ENCODE data around the gene VPS52. TPM values are rescaled to one million over a fixed set of nuclear protein-coding genes. Genes with fewer than 3 reads are reported as not detected.
"Not testable (repeated sequence)": the region's sequence is repeated elsewhere in the genome, so short reads cannot be mapped to it uniquely, and the experiment has no call there.

Gene VPS52
- total RNA-seq, 1 donor from 2014 or later: 36.0 TPM

GRCh38 chr6:33277663-33278391, 6.2 kb upstream of the VPS52 start:
- H3K4me3 Mint-ChIP-seq (ENCODE audit: unreplicated experiment): peak overlapping the region; percentile 78
- H3K9me3 Mint-ChIP-seq (ENCODE audit: low read depth): no peaks in the 10 kb centered on the region
- DNase-seq (ENCODE audit: low spot score): peak; percentile 91
- H3K27ac Mint-ChIP-seq (ENCODE audit: unreplicated experiment): peak overlapping the region; percentile 83
- peaks cover 20% of the 10 kb centered on the region for H3K36me3 Mint-ChIP-seq (ENCODE audit: low read depth)
- H3K27me3 Mint-ChIP-seq (ENCODE audit: low read depth): no peaks in the 10 kb centered on the region
- H3K4me1 Mint-ChIP-seq (ENCODE audit: low read depth): peaks cover 47% of the 10 kb centered on the region
- no peak for TF ChIP-seq CTCF (IDR thresholded peaks at IDR 0.05)

GRCh38 chr6:33276864-33277662, 5.4 kb upstream of the VPS52 start, which contains the start of gene B3GALT4:
Gene B3GALT4 (plus strand): TSS chr6:33277123. CDS start chr6:33277420, 297 bp downstream.
- Mint-ChIP-seq H3K4me1 (ENCODE audit: low read depth) (peaks cover 53% of the 10 kb centered on the region), H3K27me3 (ENCODE audit: low read depth) (no peaks in the 10 kb centered on the region), H3K27ac (ENCODE audit: unreplicated experiment) (peak within 1 kb of the TSS; percentile 83), H3K36me3 (ENCODE audit: low read depth) (peaks cover 24% of the 10 kb centered on the region), H3K4me3 (ENCODE audit: unreplicated experiment) (peak within 1 kb of the TSS; percentile 78), H3K9me3 (ENCODE audit: low read depth) (no peaks in the 10 kb centered on the region)
- peak; percentile 89 for DNase-seq (ENCODE audit: low spot score)
- peak; percentile 77 for TF ChIP-seq CTCF (IDR thresholded peaks at IDR 0.05)

- peak overlapping the region; percentile 78 for H3K27ac Mint-ChIP-seq (ENCODE audit: unreplicated experiment)
- H3K4me1 Mint-ChIP-seq (ENCODE audit: low read depth): peaks cover 53% of the 10 kb centered on the region
- H3K36me3 Mint-ChIP-seq (ENCODE audit: low read depth): peaks cover 24% of the 10 kb centered on the region
- H3K27me3 Mint-ChIP-seq (ENCODE audit: low read depth): no peaks in the 10 kb centered on the region
- H3K4me3 Mint-ChIP-seq (ENCODE audit: unreplicated experiment): peak overlapping the region; percentile 73
- H3K9me3 Mint-ChIP-seq (ENCODE audit: low read depth): no peaks in the 10 kb centered on the region
- DNase-seq (ENCODE audit: low spot score): no peak
- no peak for TF ChIP-seq CTCF (IDR thresholded peaks at IDR 0.05)
Observed at GRCh38 chr6:33276581-33276863, 4.8 kb upstream of the VPS52 start.

GRCh38 chr6:33275795-33276580, 4.3 kb upstream of the VPS52 start:
- not testable (repeated sequence) for DNase-seq (ENCODE audit: low spot score)
- H3K4me1 Mint-ChIP-seq (ENCODE audit: low read depth): peaks cover 57% of the 10 kb centered on the region

GRCh38 chr6:33273924-33274902, 2.5 kb upstream of the VPS52 start:
- Mint-ChIP-seq H3K4me1 (ENCODE audit: low read depth) (peaks cover 67% of the 10 kb centered on the region), H3K9me3 (ENCODE audit: low read depth) (no peaks in the 10 kb centered on the region), H3K36me3 (ENCODE audit: low read depth) (peaks cover 23% of the 10 kb centered on the region), H3K27me3 (ENCODE audit: low read depth) (no peaks in the 10 kb centered on the region), H3K27ac (ENCODE audit: unreplicated experiment) (peak overlapping the region; percentile 100), H3K4me3 (ENCODE audit: unreplicated experiment) (peak overlapping the region; percentile 94)
- TF ChIP-seq CTCF (IDR thresholded peaks at IDR 0.05): no peak
- DNase-seq (ENCODE audit: low spot score): no peak

More at GRCh38 chr6:33275795-33276580, 4.3 kb upstream of the VPS52 start:
- Mint-ChIP-seq H3K27ac (ENCODE audit: unreplicated experiment) (peak overlapping the region; percentile 78), H3K4me3 (ENCODE audit: unreplicated experiment) (peak overlapping the region; percentile 73), H3K36me3 (ENCODE audit: low read depth) (peaks cover 24% of the 10 kb centered on the region)
- not testable (repeated sequence) for H3K9me3 Mint-ChIP-seq (ENCODE audit: low read depth); H3K27me3 Mint-ChIP-seq (ENCODE audit: low read depth)

Data from chondrocyte (in vitro differentiated cells).